OCI-LY3 (cell line): ENCODE results near the gene BMPER.

ENCODE experiments used
- CTCF ChIP-seq: fragments of 200-600, 300-600 bp; sonication (generic); IDR thresholded peaks from 2 replicates; pipeline ENCODE4 v1.5.1; 2014; ENCODE audit warnings: antibody characterized with exemption, low read length, low read depth
- EZH2phosphoT487 ChIP-seq: fragments of 200-600 bp; shearing (Covaris generic); IDR thresholded peaks from 2 replicates; pipeline ENCODE4 v1.6.1; 2018; ENCODE audit warnings: antibody characterized with exemption, mixed run types, low read depth

GRCh38 chr7:33926535-33926934 lies 21.2 kb downstream of the BMPER start:
- TF ChIP-seq CTCF (no peak), EZH2phosphoT487 (no peak)
